Right cardiac atrium (tissue), 5 donors: ENCODE results near the gene B3GAT2. TPM values are rescaled to one million over a fixed set of nuclear protein-coding genes. Genes with fewer than 3 reads are reported as not detected.

ENCODE experiments used
- ATAC-seq, 2 donors: fragments of 200-7000 bp; cut with Tn5 transposase; one replicate each; pipeline versions ENCODE4 v1.8.0 to v1.9.1; 2020; ENCODE audit warnings: moderate library complexity in 2 of 2, mild to moderate bottlenecking in 1 of 2
- DNase-seq, 3 donors: peaks; one replicate each; pipeline ENCODE4 v3.0.0-alpha.2; 2020
- H3K27ac ChIP-seq: one replicate; pipeline ENCODE4 v1.5.1; 2013; ENCODE audit warnings: mild to moderate bottlenecking, low read length, control low read depth, moderate library complexity
- H3K27me3 ChIP-seq: one replicate; pipeline ENCODE4 v1.6.1; 2013; ENCODE audit not compliant: control insufficient read depth, insufficient read depth
- H3K4me1 ChIP-seq: one replicate; pipeline ENCODE4 v1.6.1; 2013; ENCODE audit warnings: low read length; ENCODE audit not compliant: control insufficient read depth, insufficient read depth
- H3K4me3 ChIP-seq: one replicate; pipeline ENCODE4 v1.5.1; 2013; ENCODE audit warnings: low read length, control low read depth
- H3K9me3 ChIP-seq: one replicate; pipeline ENCODE4 v1.6.1; 2013; ENCODE audit warnings: low read length; ENCODE audit not compliant: control insufficient read depth
- WGBS: extraction: QIAGEN DNeasy Blood & Tissue Kit; methylation state at CpG from one replicate; pipeline ENCODE4 v1.1.7; 2013; 5-methylcytosine and 5-hydroxymethylcytosine counted together
- intact Hi-C, 4 donors: fragments of 100-400 bp; cut with DNase I; formaldehyde crosslinking; loops; one replicate each; pipeline versions ENCODE4 v1.11.0 to v1.14.0; 2022 to 2023
- long read RNA-seq, 4 donors: library from polyadenylated mRNA; unstranded; transcript quantifications; one replicate each; pipeline ENCODE4 v2.0.0, GENCODE V29; 2020 to 2021
- polyA plus RNA-seq: library from polyadenylated mRNA; stranded (reverse); fragments of 200-250 nt; gene quantifications from one replicate; pipeline ENCODE4 v1.2.3, GENCODE V29; 2013
- total RNA-seq, 4 donors: library from RNA; stranded (reverse); fragmentation: NEBNext Ultra II Directional; extraction: Animal tissue kit (Norgen Biotek cat#: 25700); gene quantifications; one replicate each; pipeline ENCODE4 v1.2.1, GENCODE V29; 2021
- donor health status: healthy with polysubstance abuse.
- donor health status: DM: no; HTN: yes; CAD: no.
- donor health status: DM: no; HTN: no; CAD: no.
- donor health status: DM: no; HTN: yes; CAD: no; lungs with severe emphysema.
- donor health status: DM: yes; HTN: yes; CAD: no.

Gene B3GAT2
- total RNA-seq, result under 1 TPM in 2 of 4 donors, not detected in 2; 0.03 TPM
- 0.07 TPM for polyA plus RNA-seq
- long read RNA-seq, donor 1, result 0 reads
- long read RNA-seq, donor 2, result 0 reads
- long read RNA-seq, donor 3, partial matches to known transcripts, result 0 of 4 reads
- long read RNA-seq, donor 3, other reads (novel, unspliced or antisense), result 4 of 4 reads
- long read RNA-seq, donor 4, result 0 reads

GRCh38 chr6:70956451-70957283 lies at the start of gene B3GAT2:
B3GAT2 (minus strand) TSS chr6:70957060; CDS start chr6:70956429, 631 bp downstream.
- no peaks in the 10 kb centered on the region for H3K9me3 ChIP-seq
- H3K4me1 ChIP-seq, result no peaks in the 10 kb centered on the region
- peak; percentile 47 to 58 for ATAC-seq
- WGBS, result under 1% methylated on average over 83 of the region's 83 CpGs
- peak within 1 kb of the TSS; percentile 67 for H3K4me3 ChIP-seq
- peak in 2 of 3 donors; percentile 52 to 61 for DNase-seq
- H3K27me3 ChIP-seq, result no peaks in the 10 kb centered on the region
- intact Hi-C loops, result no loop called here
- no peak within 1 kb of the TSS for H3K27ac ChIP-seq

DNA sequence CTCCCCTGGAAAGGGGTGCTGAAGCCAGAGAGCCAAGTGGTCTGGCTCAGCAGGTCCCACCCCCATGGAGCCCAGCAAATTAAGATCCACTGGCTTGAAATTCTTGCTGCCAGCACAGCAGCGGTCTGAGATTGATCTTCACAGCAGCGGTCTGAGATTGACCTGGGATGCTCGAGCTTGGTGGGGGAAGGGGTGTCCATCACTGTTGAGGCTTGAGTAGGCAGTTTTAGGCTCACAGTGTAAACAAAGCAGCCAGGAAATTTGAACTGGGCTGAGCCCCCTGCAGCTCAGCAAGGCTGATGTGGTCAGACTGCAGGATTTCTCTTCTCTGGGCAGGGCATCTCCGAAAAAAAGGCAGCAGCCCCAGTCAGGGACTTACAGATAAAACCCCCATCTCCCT lies 41.3 kb upstream of the B3GAT2 start:
- H3K4me1 ChIP-seq, result no peaks in the 10 kb centered on the region
- DNase-seq (no peak), ATAC-seq (no peak)
- intact Hi-C loops, result no loop called here
- no peak overlapping the region for H3K4me3 ChIP-seq
- no peaks in the 10 kb centered on the region for H3K27me3 ChIP-seq
- H3K27ac ChIP-seq, result no peak overlapping the region
- no peaks in the 10 kb centered on the region for H3K9me3 ChIP-seq
- 27% methylated on average over 4 of the region's 4 CpGs for WGBS

- WGBS, result 74% methylated on average over 3 of the region's 3 CpGs
- no peak for ATAC-seq
- intact Hi-C loops, result no loop called here
These were observed 40.5 kb upstream of the B3GAT2 start for GRCh38 chr6:70997379-70997778.

GRCh38 chr6:70996106-70996505 lies 39.2 kb upstream of the B3GAT2 start:
- DNase-seq, result no peak
- H3K9me3 ChIP-seq, result no peaks in the 10 kb centered on the region
- no peak overlapping the region for H3K27ac ChIP-seq
- WGBS, result 78% methylated on average over 1 of the region's 1 CpG
- H3K4me3 ChIP-seq, result no peak overlapping the region
- no peak for ATAC-seq
- intact Hi-C loops, result no loop called here
- H3K27me3 ChIP-seq, result no peaks in the 10 kb centered on the region
- H3K4me1 ChIP-seq, result no peaks in the 10 kb centered on the region

More at GRCh38 chr6:70997379-70997778, 40.5 kb upstream of the B3GAT2 start:
- Histone ChIP-seq H3K4me3 (no peak overlapping the region), H3K27ac (no peak overlapping the region), H3K4me1 (no peaks in the 10 kb centered on the region), H3K27me3 (no peaks in the 10 kb centered on the region), H3K9me3 (no peaks in the 10 kb centered on the region)
- no peak for DNase-seq

DNA sequence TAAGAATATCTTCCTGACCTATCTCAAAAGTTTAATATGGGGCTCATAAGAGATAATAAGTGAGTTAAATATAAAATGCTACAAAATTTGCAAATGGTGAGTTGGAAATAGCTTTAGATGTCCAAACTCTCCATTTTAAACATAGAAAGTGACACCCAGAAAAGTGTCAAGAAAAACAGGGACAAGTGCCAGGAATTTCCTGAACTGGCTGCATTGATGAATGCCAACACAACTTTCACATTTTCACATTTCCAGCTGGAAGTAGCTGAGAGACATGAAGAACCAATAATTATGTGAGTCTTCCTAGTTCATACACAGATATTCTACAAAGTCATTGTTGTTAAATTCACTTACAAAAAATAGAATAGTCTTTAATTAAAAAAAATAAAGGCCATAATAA lies 38.6 kb upstream of the B3GAT2 start:
- intact Hi-C loops, result no loop called here
- no peaks in the 10 kb centered on the region for H3K9me3 ChIP-seq
- no peak for ATAC-seq

DNA sequence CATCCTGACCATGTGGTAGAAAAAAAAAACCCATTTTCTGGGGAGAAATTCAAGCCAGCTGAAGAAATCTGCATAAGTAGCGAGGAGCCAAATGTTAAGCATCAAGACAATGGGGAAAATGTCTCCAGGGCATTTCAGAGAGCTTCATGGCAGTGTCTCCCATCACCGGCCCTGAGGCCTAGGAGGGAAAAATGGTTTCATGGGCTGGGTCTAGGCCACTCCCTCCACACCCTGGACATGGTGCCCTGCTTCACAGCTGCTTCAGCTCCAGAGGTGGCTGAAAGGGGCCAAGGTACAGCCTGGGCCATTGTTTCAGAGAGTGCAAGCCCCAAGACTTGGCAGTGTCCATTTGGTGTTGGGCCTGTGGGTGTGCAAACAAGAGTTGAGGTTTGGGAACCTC lies 34.4 kb upstream of the B3GAT2 start:
- H3K27ac ChIP-seq, result no peak overlapping the region
- no peaks in the 10 kb centered on the region for H3K4me1 ChIP-seq
- H3K9me3 ChIP-seq, result no peaks in the 10 kb centered on the region
- no peak overlapping the region for H3K4me3 ChIP-seq
- WGBS, result 85% methylated on average over 2 of the region's 2 CpGs
- H3K27me3 ChIP-seq, result no peaks in the 10 kb centered on the region
- intact Hi-C loops, result no loop called here
- no peak for DNase-seq
- ATAC-seq, result no peak

More for the DNA sequence above, 38.6 kb upstream of the B3GAT2 start:
- no peaks in the 10 kb centered on the region for H3K27me3 ChIP-seq
- no peaks in the 10 kb centered on the region for H3K4me1 ChIP-seq
- no peak for DNase-seq
- no peak overlapping the region for H3K4me3 ChIP-seq
- H3K27ac ChIP-seq, result no peak overlapping the region

- Histone ChIP-seq H3K4me1 (no peaks in the 10 kb centered on the region), H3K27me3 (no peaks in the 10 kb centered on the region), H3K4me3 (no peak overlapping the region), H3K27ac (no peak overlapping the region), H3K9me3 (no peaks in the 10 kb centered on the region)
- DNase-seq, result no peak
- intact Hi-C loops, result no loop called here
- no peak for ATAC-seq
- WGBS, result 64% methylated on average over 4 of the region's 4 CpGs
These were observed 28.3 kb upstream of the B3GAT2 start for GRCh38 chr6:70985156-70985555.

DNA sequence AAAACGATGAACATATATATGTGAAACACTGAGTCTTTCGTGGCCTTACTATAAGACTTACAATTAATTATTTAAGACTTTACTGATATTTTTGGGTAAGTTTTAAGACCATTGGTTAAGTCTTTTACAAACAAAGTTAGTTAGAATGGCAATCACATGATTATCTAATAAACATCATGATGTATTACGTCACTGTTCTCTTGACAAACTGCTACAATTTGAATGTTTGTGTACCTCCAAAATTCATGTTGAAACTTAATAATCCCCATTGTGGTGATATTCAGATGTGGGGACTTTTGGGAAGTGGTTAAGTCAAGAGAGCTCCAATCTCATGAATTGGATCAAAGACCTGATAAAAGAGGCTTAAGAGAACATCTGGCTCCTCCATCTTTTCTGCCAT lies 25.9 kb upstream of the B3GAT2 start:
- Histone ChIP-seq H3K27me3 (no peaks in the 10 kb centered on the region), H3K27ac (no peak overlapping the region), H3K4me1 (no peaks in the 10 kb centered on the region), H3K9me3 (no peaks in the 10 kb centered on the region), H3K4me3 (no peak overlapping the region)
- intact Hi-C loops, result no loop called here
- ATAC-seq (no peak), DNase-seq (no peak)
- 92% methylated on average over 3 of the region's 3 CpGs for WGBS

DNA sequence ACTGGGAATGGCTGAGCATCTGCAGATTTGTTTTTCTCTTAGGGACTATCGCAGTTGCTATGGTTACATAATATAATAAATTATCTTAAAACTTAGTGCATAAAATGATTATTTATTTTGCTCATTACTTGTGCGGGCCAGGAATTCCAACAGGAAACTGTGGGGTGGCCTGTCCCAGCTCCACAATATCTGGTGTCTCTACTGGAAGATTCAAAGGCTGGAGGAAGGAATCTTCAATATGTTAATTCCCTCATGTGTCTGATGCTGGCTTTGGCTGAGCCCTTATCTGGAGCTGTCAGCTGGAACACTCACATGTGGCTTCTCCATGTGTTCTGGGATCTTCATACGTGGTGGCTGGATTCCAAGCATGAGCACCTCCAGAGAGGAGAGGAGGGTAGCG lies 23.9 kb upstream of the B3GAT2 start:
- DNase-seq, result peak in 1 of 3 donors; percentile 4
- Histone ChIP-seq H3K27me3 (no peaks in the 10 kb centered on the region), H3K4me1 (no peaks in the 10 kb centered on the region), H3K27ac (no peak overlapping the region), H3K9me3 (no peaks in the 10 kb centered on the region), H3K4me3 (no peak overlapping the region)
- 44% methylated on average over 4 of the region's 4 CpGs for WGBS
- no peak for ATAC-seq
- intact Hi-C loops, result no loop called here

GRCh38 chr6:70973604-70974003 lies 16.7 kb upstream of the B3GAT2 start:
- Histone ChIP-seq H3K9me3 (no peaks in the 10 kb centered on the region), H3K27ac (no peak overlapping the region), H3K4me3 (no peak overlapping the region), H3K4me1 (no peaks in the 10 kb centered on the region), H3K27me3 (no peaks in the 10 kb centered on the region)
- DNase-seq (no peak), ATAC-seq (no peak)
- intact Hi-C loops, result no loop called here
- 95% methylated on average over 3 of the region's 3 CpGs for WGBS

DNA sequence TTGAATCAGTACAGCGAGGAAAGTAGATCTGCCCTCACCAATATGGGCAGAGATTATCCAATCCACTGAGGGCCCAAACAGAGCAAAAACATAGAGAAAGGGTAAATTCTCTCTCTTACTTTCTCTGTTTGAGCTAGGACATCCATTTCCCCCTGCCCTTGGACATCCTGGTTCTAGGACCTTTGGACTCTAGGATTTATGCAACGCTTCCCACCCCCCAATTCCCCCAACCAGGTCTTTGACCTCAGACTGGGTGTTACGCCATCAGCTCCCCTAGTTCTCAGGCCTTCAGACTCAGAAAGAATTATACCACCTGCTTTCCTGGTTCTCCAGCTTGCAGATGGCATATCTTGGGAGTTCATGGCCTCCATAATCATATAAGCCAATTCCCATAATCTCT lies 10.2 kb upstream of the B3GAT2 start:
- ATAC-seq (no peak), DNase-seq (no peak)
- 94% methylated on average over 3 of the region's 3 CpGs for WGBS
- intact Hi-C loops, result no loop called here
- no peak overlapping the region for H3K27ac ChIP-seq
- H3K9me3 ChIP-seq, result no peaks in the 10 kb centered on the region
- H3K4me3 ChIP-seq, result no peak overlapping the region
- no peaks in the 10 kb centered on the region for H3K4me1 ChIP-seq
- no peaks in the 10 kb centered on the region for H3K27me3 ChIP-seq
